Limb (tissue), 2 donors: ENCODE measurements around the gene GARS1.
"Not testable (repeated sequence)": the region's sequence is repeated elsewhere in the genome, so short reads cannot be mapped to it uniquely, and the experiment has no call there.

Source experiments
- DNase-seq, 2 donors: peaks; one replicate each; pipeline ENCODE4 v3.0.0-alpha.2; 2016; ENCODE audit errors: extremely low spot score in 2 of 2

GARS1 gene

DNA sequence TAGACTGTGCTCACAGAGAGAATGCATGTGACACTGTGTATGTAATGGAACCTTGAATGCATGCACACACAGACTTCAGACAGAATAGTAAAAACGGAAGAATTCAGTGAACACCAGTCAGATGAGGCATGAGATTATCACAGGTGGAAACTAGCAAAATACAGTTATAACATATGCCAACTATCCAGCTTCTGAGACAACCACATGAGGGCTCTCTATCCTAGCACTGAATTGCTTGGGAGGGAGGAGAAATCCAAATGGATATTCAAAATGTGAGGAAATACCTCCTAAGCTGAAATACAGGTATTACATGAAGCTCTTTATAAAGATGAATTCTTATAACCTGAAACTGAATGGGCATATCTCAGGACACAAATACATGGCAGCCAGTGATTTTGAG is 30.6 kb downstream of the GARS1 start:
- no peak for DNase-seq

DNA sequence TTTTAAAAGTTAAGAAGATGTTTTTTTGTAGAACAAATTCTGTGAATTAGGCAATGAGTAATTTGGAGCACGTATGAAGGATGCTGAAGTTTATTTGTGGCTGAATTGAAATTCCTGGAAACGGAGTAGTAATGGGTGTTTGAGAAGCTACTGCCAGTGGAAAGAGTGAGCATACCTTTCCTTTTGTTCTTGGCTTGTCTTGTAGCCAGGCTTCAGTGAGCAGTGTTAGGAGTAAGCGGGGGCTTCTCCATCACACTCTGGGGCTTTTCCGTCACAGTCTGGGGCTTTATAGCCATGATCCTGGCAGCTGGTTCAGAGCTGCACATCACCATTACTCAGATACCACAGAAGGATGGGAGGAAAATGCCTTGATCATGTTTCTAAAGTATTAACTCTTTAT is 32.3 kb downstream of the GARS1 start:
- DNase-seq, result no peak

DNA sequence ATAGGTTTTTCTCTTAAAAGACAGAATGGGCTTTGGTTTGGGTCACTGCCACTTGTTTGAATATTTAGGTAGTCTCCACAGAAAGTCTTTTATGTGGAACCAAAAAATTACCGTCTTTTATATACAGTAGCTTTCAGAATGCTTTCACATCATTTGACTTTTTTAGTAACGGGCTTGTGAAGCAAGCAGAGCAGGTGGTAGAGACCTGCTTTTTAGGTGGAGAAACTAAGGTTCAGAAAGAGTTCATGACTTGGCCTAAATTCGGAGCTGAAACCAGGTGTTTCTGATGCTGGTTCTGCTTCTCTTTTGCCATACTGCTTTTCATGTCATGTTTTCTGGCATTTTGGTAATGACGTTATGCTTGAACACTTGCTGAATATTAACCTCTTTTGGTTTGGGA is 36.3 kb downstream of the GARS1 start:
- DNase-seq, result no peak

DNA sequence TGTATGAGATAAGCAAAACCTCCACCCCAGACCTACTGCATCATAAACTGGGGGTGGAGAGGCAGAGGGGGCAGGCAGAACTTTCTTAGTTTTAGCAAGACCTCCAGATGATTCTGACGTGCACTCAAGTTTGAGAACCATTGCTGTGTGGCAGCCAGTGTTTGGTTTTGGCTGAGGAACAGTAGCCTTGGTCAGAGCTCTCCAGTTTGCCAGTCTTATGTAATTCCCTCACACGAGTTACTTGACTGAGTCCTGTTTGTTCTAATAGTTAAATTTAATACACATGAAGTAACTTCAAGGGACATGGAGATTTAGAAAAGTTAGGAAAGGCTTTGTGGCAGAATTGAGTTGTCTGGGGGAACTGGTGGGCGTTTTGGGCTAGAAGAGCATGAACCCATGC is 38.5 kb downstream of the GARS1 start:
- DNase-seq, result no peak

DNA sequence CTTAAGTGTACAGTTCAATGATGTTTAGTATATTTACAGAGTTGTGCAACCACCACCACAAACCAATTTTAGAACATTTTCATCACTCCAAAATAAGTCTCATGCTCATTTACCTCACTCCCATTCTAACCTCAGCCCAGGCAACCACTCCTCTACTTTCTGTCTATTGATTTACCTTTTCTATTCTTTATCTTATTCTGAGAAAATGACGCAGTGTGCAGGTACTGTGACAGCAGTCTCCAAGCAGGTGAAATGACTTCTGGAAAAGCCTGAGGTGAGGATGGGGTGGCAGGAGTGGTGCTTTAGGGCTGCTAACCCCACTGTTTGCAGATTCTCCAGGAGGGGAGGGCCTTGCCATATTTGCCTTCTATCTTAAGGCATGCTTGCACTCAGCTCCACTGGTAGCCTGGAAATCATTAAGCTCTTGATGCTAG is 39.5 kb downstream of the GARS1 start:
- no peak for DNase-seq

DNA sequence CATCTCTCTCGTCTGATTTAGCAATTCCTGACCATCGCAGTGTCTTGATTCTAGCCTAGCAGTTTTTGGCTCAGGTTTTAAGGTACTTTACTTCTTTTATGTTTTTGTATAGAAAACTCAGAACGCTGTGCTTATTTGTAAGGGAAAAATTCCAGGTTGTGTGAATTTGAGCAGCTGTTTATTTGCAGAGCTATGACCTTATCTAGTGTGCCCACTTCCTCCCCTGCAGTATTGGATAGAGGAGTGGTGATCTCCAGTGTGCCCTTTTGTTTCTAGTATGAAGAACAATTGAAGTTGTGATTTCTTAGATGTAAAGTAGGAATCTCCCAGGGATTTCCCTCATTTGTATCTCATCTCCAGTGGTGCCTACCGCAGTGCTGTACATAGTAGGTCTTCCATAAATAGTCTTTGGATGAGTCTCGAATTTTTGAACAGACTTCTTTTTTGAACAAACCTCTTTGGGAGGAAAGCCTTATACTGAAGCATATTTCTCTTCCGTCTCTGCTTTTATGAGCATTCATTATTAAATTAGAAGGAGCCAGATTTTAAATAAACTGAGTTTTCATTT is 40.0 kb downstream of the GARS1 start:
- DNase-seq, result no peak

DNA sequence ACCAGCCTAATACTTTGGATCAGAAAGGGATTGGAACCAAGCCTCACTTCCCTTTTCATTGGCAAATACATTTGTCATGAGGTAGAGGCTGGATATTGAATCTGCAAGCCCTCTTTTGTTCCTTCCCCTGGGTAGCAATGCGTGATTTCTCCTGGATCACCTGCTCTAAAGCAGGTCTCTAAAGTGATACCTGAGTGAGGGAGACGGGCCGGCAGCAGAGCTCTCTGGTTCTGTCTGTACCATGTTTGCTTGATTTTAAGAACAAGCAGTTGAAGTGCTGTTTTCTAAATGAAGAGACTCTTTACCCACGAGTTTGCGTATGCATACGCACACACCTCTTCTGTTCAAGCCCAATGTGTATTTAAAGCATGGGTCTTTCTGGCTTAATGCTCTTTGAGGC is 41.1 kb downstream of the GARS1 start:
- no peak for DNase-seq

DNA sequence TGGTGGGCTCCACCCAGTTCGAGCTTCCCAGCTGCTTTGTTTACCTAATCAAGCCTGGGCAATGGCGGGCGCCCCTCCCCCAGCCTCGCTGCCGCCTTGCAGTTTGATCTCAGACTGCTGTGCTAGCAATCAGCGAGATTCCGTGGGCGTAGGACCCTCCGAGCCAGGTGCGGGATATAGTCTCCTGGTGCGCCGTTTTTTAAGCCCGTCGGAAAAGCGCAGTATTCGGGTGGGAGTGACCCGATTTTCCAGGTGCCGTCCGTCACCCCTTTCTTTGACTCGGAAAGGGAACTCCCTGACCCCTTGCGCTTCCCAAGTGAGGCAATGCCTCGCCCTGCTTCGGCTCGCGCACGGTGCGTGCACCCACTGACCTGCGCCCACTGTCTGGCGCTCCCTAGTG is 47.6 kb downstream of the GARS1 start:
- not testable (repeated sequence) for DNase-seq

DNA sequence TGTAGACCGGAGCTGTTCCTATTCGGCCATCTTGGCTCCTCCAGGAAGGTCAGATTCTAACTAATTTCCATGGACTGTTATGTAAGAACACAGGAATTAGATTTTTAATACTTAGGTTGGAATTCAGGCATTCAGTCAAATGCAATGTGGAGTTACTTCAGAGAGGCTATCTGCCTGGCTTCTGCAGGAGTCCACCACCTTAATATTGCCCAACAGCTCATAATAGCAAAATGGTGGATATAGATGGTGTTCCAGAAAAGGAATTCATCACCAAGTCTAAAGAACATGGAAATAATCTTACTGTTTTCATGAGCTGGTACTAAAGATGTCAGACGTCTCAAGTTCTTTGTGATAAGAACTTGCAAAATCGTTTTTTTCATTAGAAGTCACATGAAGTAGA is 48.1 kb downstream of the GARS1 start:
- DNase-seq, result no peak

DNA sequence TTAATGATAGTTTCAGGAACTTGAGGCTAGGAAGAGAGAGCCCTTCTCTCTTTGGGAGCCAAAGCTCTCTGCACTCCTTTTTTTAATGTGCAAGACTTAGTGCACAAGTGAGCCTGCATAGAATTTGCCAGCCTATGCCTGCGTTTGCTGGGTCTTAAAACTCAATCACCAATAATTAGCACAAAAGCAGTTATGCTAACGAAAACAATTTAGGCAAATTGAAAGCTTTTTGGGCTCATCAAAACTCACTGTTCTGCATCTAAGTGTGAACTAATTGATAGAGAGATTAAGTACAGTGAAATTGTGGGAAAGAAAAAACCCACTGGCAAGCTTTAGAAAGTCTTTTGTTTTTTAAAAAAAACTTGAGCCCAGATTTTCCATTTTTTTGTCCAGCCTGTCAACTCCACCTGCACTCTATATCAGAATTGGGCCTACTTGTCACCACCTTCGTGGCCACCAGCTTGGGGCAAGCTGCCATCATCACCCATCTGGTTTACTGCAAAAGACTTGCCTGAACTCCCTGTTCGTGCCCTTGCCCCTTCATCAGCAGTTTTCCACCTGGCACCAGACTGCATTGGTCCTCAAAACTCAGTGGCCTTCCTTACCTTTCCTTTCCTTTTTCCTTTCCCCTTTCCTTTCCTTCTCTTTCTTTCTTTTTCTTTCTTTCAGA is 49.7 kb downstream of the GARS1 start:
- no peak for DNase-seq

DNA sequence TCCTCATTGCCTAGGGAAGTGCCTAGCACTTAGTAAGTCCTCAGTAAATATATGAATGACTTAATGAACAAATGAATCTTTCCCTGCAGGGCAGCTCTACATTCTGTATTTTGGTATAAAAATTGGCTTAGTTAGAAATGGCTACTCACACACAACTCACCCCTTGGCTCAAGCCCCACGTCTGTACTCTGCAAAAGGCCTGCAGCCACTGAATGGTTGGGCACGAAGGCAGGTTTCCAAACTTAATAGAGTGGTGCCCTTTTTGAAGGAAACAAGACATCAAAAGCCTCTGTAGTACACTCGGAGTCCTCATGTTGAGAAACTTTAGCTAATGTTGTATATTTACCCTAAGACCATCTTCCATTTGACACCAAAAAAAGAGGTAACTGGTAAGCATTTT is 51.0 kb downstream of the GARS1 start:
- DNase-seq, result no peak

DNA sequence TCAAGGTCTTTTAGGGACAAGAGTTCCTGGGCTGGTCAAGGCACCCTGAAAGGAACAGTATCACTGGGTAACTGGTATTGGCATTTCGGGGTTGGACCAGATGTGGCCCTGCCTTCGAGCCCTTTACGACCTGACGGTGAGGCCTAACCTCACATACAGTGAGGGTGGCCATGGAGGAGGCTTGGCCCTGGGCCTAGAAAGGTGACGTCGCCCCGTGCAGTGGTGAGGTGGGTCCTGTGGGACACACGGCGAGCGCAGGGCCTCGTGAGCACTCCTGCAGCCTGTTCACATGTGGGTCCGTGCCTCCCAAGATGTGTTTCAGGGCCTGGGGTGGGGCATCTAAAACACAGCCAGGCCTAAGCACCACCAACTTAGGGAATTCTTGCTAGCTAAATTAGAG is 51.5 kb downstream of the GARS1 start:
- no peak for DNase-seq

DNA sequence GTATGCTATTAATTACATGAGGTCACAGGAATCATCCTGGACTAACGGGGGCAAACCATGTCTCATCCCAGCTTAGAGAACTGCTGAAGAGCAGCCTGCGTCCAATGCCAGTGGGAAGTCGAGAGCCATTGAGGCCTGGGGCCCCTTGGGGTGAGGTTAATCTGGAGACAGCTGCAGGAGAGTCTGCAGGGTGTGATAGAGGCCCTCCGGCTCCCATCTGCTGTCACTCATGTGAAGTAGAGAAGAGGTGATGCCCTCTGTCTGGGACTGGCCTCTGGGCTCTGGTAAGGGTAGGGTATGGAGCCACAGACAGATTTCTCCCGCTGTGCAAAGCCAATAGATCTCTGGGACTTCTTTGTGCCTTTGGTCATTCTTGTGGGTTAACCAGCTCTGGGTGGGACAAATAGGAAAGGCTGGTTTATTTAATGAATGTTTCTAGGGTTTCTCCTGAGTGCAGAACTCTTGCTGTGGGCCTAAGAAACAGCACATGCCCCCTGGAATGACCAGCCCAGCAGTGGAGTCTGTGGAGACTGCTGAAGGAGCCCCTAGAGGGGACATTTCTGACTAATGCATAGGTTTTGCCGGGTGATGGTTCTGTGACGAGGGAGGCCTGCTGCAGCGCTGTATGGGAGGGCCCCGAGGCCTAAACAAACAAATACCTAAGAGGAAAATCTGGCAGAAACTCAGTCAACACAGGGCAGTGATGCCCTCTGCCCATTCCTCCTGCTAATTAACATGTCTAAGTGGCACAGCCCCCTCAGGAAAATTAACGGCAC is 53.1 kb downstream of the GARS1 start:
- no peak for DNase-seq

DNA sequence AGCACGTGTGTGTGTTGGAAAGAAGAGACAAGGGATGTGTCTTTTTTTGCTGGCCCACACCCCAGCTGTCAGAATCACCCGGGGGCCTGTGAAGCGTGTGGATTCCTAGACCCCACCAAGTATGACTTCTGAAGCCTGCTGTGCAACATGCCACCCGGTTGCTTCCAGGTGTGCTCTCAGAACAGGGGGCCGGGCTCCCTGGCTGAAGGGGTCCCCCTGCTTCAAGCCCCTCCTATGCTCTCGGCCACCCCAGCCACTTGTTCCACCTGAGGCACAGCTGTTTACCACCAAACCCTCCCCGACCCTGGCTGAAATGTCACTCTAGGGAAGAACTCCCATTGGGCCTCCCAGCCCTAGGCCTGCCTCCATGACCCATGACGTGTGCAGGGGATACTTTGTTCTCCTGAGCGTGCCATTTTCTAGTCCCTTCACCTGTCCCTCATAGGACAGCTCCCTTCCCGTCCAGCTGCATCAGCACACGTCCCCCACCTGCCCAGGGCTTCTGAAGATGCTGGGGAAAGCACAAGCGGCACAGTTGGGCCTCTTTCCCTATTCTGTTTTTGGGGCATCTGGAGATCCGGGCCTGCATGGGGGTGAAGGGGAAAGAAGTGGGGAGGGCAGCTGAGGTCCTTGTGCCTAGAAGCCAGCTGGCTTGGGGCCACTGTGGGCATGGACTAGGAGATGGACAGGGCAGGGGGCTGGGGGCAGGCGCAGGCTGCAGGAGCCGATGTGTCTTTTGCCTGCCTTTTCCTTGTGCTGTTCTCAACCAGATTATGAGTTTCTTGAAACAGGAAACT is 54.3 kb downstream of the GARS1 start:
- no peak for DNase-seq

DNA sequence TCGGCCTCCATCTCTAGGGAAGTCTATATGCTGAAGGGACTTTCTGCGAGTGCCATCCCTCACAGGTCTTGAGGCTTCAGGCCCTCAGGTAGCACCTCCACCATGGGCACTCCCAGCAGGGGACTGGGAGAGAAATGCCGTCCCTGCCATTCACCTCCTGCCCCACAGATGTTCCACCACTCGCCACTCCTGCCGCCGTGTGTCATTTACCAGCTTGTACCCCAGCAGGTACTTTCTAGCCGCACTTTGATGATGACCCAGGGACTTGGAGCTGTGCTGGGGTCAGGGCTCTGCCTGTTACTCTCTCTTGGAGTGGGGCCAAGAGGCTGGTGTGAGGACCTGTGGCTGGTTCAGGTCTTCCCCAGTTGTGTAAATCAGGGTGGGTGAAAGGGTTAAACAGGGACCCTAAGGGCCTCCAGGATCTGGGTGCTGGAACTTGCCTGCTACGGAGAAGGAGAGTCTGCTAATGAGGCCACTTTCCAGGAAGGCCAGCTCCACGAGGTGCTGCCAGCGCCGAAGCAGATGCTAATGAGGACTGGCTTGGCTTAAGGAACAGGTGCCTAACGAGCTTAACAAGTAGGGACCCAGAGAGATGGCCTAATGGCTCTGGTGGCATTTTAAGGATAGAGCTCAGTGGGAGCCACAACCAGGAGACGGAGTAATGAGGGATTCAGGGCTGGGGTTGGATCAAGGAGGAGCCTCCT is 55.2 kb downstream of the GARS1 start:
- DNase-seq, result no peak

DNA sequence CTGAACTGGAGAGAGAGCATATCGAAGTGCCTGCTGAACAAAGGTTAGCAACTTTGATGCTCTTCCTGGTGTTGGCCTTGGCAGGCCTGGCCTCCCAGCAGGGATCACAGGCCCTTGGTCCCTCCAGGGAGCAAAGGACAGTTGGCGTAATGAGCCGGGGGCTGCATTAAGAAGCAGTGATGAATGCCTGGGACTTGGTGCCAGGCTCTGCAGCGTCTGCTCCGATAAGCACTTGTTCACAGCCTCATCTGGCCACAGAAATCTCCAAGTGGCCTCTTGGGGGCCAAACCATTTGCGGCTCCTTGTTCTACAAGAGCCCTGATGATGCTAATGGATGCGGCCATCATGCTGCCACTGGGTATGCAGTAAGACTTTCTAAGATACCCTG is 55.7 kb downstream of the GARS1 start:
- no peak for DNase-seq

DNA sequence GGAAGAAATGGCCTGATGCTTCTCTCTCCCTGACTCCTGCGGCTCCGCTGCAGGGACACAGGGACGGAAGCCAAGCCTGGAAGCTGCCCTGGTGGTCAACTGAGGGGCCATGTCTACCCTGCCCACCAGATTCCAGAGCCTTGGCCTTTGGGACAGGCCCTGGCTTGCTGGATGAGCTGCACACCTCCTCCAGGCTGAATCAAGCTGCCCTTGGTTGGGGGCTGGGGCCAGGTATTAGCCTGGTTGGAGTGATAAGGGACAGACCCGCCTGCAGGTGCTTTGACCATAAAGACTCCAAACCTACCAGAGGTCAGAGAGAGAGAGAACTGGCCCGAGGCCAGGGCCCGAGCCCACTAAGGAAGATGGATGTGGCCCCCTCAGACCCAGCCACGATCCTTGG is 57.5 kb downstream of the GARS1 start:
- no peak for DNase-seq

DNA sequence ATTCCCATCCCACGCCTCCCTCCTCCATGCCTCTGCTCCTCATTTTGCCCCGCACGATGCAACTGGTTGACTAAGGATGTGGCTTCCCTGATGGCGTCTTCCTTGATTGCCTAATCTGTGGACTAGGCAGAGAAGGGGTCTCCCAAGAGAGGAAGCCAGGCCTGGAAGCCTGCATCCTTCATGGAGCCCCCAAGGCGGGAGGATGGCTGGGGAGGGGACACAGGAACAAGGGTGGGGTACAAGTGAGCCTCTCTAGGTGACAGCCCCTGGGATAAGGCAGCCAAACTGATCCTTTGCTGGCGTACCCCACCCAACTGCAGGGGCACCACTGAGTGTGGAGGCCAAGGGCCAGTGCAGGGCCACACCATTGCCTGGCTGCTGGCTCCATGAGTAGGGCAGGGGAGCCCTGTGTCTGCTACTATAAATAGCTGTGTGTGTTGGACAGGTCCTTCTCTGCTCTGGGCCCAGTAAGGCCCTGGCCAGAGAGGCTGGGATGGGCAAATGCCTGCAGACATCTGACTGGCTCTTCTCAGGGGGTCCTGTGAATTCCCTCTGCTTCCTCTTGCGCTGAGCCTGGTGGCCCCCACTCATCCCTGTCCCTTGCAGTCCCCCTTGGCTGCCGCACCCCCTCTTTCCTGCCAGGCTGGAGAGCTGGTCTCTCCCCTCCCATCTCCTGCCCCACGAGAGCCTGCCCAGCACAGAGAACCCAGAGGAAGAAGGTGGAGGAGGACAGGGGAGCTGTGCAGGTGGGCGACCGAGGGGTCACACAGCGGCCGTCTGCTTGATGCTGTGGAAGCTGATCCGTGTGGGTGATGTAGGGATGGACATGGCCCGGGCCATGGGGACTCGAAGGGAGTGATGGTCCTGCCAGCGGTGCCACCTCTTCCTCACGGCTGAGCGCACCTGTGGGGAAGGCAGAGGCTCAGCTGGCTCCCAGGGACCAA is 58.3 kb downstream of the GARS1 start:
- no peak for DNase-seq

DNA sequence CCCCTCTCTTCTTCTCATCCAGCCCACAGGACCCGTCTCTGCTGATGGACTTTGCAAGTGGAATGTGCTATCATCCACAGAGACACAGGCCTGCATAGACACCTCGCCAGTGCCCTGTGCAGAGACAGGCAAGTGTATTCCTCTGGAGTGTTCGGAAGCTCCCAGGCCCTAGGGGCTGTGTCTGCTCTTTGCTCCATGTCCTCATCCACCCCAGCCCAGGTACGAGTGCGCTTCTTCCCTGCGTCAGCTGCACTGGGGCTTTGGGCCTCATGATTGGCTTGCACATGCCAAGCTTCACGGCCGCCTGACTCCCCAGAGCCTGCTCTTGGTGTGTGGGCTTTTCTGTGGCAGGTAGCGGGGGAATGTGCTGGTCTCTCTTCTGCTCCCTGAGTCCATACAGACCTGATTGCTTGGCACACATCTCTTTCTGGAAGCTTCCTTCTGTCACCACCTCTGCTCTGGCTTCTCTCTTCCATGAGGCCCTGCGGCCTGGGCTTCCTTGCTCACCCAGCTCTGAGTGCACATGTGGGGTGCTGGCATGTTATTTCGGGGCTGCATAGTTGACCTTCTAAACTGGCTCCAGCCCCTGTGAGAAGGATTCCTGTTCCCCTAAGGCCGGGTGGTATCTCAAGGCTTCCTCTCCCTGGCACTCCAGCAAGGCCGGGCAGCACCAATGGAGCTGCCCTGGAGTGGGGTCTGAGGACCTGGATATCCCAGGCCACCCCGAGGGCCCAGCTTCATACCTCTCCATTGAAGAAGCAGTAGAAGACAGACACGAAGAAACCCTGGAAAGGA is 59.8 kb downstream of the GARS1 start:
- no peak for DNase-seq
